HCT116 (cell line): ENCODE measurements around the gene ARHGAP35. TPM values are rescaled to one million over a fixed set of nuclear protein-coding genes. Genes with fewer than 3 reads are reported as not detected.

ENCODE experiments used
- ATAC-seq: fragments of 200-7000 bp; cut with Tn5 transposase; 2 replicates; pipeline ENCODE4 v1.9.1; 2020; ENCODE audit warnings: mild to moderate bottlenecking, moderate library complexity
- BruUV-seq: library from RNA; stranded (reverse); fragments of 400-500 nt; replicated peaks from 2 replicates; lab custom pipeline; 2021; lab: Mats Ljungman, UMichigan
- CTCF ChIA-PET: fragments of 300-600 bp; sonication (Branson Sonifier 250); formaldehyde crosslinking; loops from one replicate; lab custom pipeline; 2021; ENCODE audit warnings: antibody characterized with exemption; lab: Charles Lee
- POLR2A ChIA-PET: fragments of 300-600, 350-600 bp; sonication (Branson Sonifier 250); formaldehyde crosslinking; loops from one replicate; lab custom pipeline; 2021; ENCODE audit warnings: antibody characterized with exemption; lab: Charles Lee
- RAD21 ChIA-PET, 2 experiments: fragments of 300-600 bp; sonication (Branson Sonifier 250); formaldehyde crosslinking; loops; one replicate each; lab custom pipeline; 2023; ENCODE audit warnings: low total read pairs in 2 of 2; ENCODE audit not compliant: uncharacterized antibody in 2 of 2, unreplicated experiment in 2 of 2, low non-redundant PET in 1 of 2; lab: Charles Lee
- DNase-seq: peaks from one replicate; pipeline ENCODE4 v3.0.0-alpha.2; 2010; ENCODE audit warnings: low read depth, low spot score
- H2AFZ ChIP-seq: fragments of 200-600 bp; shearing (Covaris generic), sonication (generic); 2 replicates; pipeline ENCODE4 v1.6.1; 2017; ENCODE audit warnings: low read depth, mixed run types, mixed read lengths, antibody characterized with exemption, low read length; ENCODE audit not compliant: poor library complexity, severe bottlenecking
- H3K27ac ChIP-seq: 2 replicates; pipeline ENCODE4 v1.5.1; 2012; ENCODE audit warnings: low read depth, low read length
- H3K27me3 ChIP-seq: fragments of 200-600 bp; sonication (generic); 2 replicates; pipeline ENCODE4 v1.6.1; 2016; ENCODE audit warnings: mixed run types, low read length, mixed read lengths; ENCODE audit not compliant: insufficient read depth
- H3K36me3 ChIP-seq, 2 experiments: fragments of 200-500 bp in 1 of 2; fragments of 200-600 bp in 1 of 2; sonication (Bioruptor generic) in 1 of 2; sonication (generic) in 1 of 2; 2 replicates each; pipeline versions ENCODE4 v1.5.1 to v1.6.1; 2014 to 2016; ENCODE audit warnings: low read length in 2 of 2, inconsistent platforms in 1 of 2, mixed read lengths in 1 of 2, mixed run types in 1 of 2; ENCODE audit not compliant: insufficient read depth in 2 of 2, control insufficient read depth in 1 of 2
- H3K4me1 ChIP-seq, 2 experiments: fragments of 200-600 bp in 1 of 2; sonication (generic) in 1 of 2; 2 replicates each; pipeline versions ENCODE4 v1.5.1 to v1.6.1; 2012 to 2017; ENCODE audit warnings: low read length in 2 of 2, inconsistent platforms in 1 of 2, mild to moderate bottlenecking in 1 of 2, mixed read lengths in 1 of 2, mixed run types in 1 of 2, moderate library complexity in 1 of 2; ENCODE audit not compliant: insufficient read depth in 2 of 2, control insufficient read depth in 1 of 2
- H3K4me2 ChIP-seq: fragments of 200-600 bp; sonication (generic); 2 replicates; pipeline ENCODE4 v1.6.1; 2017; ENCODE audit warnings: mixed run types, low read length, mixed read lengths
- H3K4me3 ChIP-seq, 2 experiments: fragments of 200-600 bp in 1 of 2; sonication (generic) in 1 of 2; replicated peaks in 1 of 2; 2 replicates each; pipeline ENCODE4 v1.5.1; 2011 to 2016; ENCODE audit warnings: low read length in 2 of 2, control low read depth in 1 of 2, low read depth in 1 of 2, mild to moderate bottlenecking in 1 of 2, mixed read lengths in 1 of 2, mixed run types in 1 of 2
- H3K79me2 ChIP-seq: fragments of 200-600 bp; sonication (generic); 2 replicates; pipeline ENCODE4 v1.6.1; 2017; ENCODE audit warnings: mild to moderate bottlenecking, mixed run types, low read length, moderate library complexity, mixed read lengths; ENCODE audit not compliant: insufficient read depth
- H3K9ac ChIP-seq: fragments of 200-600 bp; sonication (generic); 2 replicates; pipeline ENCODE4 v1.6.1; 2016; ENCODE audit warnings: low read length, mixed read lengths
- H3K9me2 ChIP-seq: fragments of 200-600 bp; sonication (generic), shearing (Covaris generic); 2 replicates; pipeline ENCODE4 v1.6.1; 2017; ENCODE audit warnings: mixed run types, mild to moderate bottlenecking, moderate library complexity; ENCODE audit not compliant: insufficient read depth
- H3K9me3 ChIP-seq, 2 experiments: fragments of 200-500 bp in 1 of 2; fragments of 200-600 bp in 1 of 2; sonication (Bioruptor generic) in 1 of 2; sonication (generic) in 1 of 2; 2 replicates each; pipeline ENCODE4 v1.6.1; 2014 to 2017; ENCODE audit warnings: low read length in 2 of 2, mixed read lengths in 2 of 2, inconsistent platforms in 1 of 2, low read depth in 1 of 2, mild to moderate bottlenecking in 1 of 2, mixed run types in 1 of 2, moderate library complexity in 1 of 2; ENCODE audit not compliant: control insufficient read depth in 1 of 2, insufficient read depth in 1 of 2
- H4K20me1 ChIP-seq: fragments of 200-600 bp; sonication (generic), shearing (Covaris generic); 2 replicates; pipeline ENCODE4 v1.6.1; 2017; ENCODE audit warnings: mixed run types, mild to moderate bottlenecking, moderate library complexity; ENCODE audit not compliant: insufficient read depth
- CEBPB ChIP-seq: IDR thresholded peaks from 2 replicates; pipeline ENCODE4 v1.6.1; 2012; ENCODE audit warnings: low read depth
- EGR1 ChIP-seq: IDR thresholded peaks from 2 replicates; pipeline ENCODE4 v1.6.1; 2012; ENCODE audit warnings: low read depth
- EZH2 ChIP-seq: fragments of 200-600 bp; sonication (generic); IDR thresholded peaks from 2 replicates; pipeline ENCODE4 v1.6.1; 2017; ENCODE audit warnings: antibody characterized with exemption, mixed run types
- FOSL1 ChIP-seq: IDR thresholded peaks from 2 replicates; pipeline ENCODE4 v1.6.1; 2012; ENCODE audit warnings: low read depth
- RAD21 ChIP-seq: IDR thresholded peaks from 2 replicates; pipeline ENCODE4 v1.6.1; 2012; ENCODE audit warnings: low read depth, mild to moderate bottlenecking
- SRF ChIP-seq: IDR thresholded peaks from 2 replicates; pipeline ENCODE4 v1.6.1; 2012; ENCODE audit warnings: low read depth
- TCF7L2 ChIP-seq: IDR thresholded peaks from 2 replicates; pipeline ENCODE4 v1.7.0; 2011; ENCODE audit warnings: borderline replicate concordance, inconsistent platforms; ENCODE audit not compliant: insufficient read depth, insufficient read length; ENCODE audit errors: extremely low read depth
- intact Hi-C: fragments of 100-400 bp; cut with micrococcal nuclease; formaldehyde crosslinking; loops from 2 replicates; pipeline ENCODE4 v1.10.0; 2022
- total RNA-seq: library from RNA; stranded (reverse); gene quantifications from one replicate; pipeline ENCODE4 v1.2.1, GENCODE V29; 2021; ENCODE audit not compliant: unreplicated experiment
- TF ChIP-seq, protein P1 (sequence below), 3 experiments: fragments of 200-600 bp in 1 of 3; sonication (generic) in 1 of 3; IDR thresholded peaks in 2 of 3; conservative IDR thresholded peaks in 1 of 3; 2 replicates each; pipeline ENCODE4 v1.5.1; 2012 to 2017; ENCODE audit warnings: low read depth in 2 of 3, low read length in 2 of 3, antibody characterized with exemption in 1 of 3, borderline replicate concordance in 1 of 3, control low read depth in 1 of 3, mild to moderate bottlenecking in 1 of 3, mixed read lengths in 1 of 3, mixed run types in 1 of 3, moderate library complexity in 1 of 3; ENCODE audit not compliant: insufficient read depth in 1 of 3
- TF ChIP-seq, protein P2 (sequence below): IDR thresholded peaks from 2 replicates; pipeline ENCODE4 v1.6.1; 2011; ENCODE audit warnings: mild to moderate bottlenecking, low read length, moderate library complexity; ENCODE audit not compliant: insufficient replicate concordance; ENCODE audit errors: extremely low read depth

ARHGAP35 gene
- total RNA-seq, 1 experiment from 2014 or later: 47.6 TPM

DNA sequence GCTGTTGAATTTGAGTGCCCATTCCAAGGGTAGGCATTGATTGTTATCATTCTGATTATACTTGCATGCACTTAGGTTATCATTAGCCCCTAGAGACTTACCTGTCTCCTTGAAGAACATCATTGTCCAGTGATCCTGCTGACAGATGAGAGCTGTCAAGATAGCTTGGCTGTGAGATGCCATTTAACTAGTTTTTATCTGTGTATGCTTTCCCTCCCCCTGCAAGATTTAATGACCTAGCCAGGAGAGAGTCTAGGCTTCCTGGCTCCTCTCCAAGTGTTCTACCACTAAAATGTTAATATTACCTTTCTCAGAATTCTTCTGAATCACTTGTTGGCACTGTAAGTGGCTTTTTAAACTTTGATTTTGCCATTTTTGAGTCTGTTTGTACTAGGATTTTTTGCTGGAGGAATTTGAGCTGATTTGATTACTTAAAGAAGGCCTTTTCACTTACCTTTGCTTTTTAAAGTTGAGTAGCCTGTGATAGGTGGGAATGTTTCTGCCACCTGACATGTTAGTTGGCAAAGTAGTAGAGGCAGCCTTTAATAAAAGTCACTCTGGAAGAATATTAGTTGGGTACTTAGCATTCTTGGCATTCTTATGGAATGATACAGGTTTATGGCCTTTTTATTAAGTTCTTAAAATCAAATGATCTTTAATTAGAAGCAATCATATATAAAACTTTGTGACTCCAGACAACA, 41.1 kb downstream of the ARHGAP35 start:
- BruUV-seq: no TSS peak
- peak overlapping the region; percentile 77 for H3K4me2 ChIP-seq
- peak overlapping the region; percentile 51 for H3K9ac ChIP-seq
- ATAC-seq (peak; percentile 74), DNase-seq (no peak)
- POLR2A ChIA-PET: interaction anchor here (0.5 kb wide), 1 partner anchor 121 kb away, joined by 5 read pairs; no protein-coding TSS in a partner anchor
- no peak overlapping the region for H2AFZ ChIP-seq
- peak overlapping the region; percentile 77 for H3K27ac ChIP-seq
- no peaks in the 10 kb centered on the region for H3K9me3 ChIP-seq
- H3K4me3 ChIP-seq: peak overlapping the region in 1 of 2 experiments; percentile 41; a peak in 2 of 4 replicates
- no peaks in the 10 kb centered on the region for H3K9me2 ChIP-seq
- H4K20me1 ChIP-seq: peaks cover 5% of the 10 kb centered on the region; the same call in 1 of the 2 replicates
- CTCF ChIA-PET: no interaction called here
- TF ChIP-seq CEBPB (0 out of 2 replicates have a peak, but pooled peaks have one; percentile 27), FOSL1 (0 out of 2 replicates have a peak, but pooled peaks have one; percentile 40)
- TF ChIP-seq, protein P1, sequence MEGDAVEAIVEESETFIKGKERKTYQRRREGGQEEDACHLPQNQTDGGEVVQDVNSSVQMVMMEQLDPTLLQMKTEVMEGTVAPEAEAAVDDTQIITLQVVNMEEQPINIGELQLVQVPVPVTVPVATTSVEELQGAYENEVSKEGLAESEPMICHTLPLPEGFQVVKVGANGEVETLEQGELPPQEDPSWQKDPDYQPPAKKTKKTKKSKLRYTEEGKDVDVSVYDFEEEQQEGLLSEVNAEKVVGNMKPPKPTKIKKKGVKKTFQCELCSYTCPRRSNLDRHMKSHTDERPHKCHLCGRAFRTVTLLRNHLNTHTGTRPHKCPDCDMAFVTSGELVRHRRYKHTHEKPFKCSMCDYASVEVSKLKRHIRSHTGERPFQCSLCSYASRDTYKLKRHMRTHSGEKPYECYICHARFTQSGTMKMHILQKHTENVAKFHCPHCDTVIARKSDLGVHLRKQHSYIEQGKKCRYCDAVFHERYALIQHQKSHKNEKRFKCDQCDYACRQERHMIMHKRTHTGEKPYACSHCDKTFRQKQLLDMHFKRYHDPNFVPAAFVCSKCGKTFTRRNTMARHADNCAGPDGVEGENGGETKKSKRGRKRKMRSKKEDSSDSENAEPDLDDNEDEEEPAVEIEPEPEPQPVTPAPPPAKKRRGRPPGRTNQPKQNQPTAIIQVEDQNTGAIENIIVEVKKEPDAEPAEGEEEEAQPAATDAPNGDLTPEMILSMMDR (IDR thresholded peaks at IDR 0.05 in 2 of 3, conservative IDR thresholded peaks at IDR 0.05 in 1 of 3; ENCODE audit: borderline replicate concordance in 1 of 3, insufficient read depth in 1 of 3, low read depth in 2 of 3, low read length in 2 of 3): no peak
- no peaks in the 10 kb centered on the region for H3K36me3 ChIP-seq
- H3K79me2 ChIP-seq: peaks cover 89% of the 10 kb centered on the region
- no peaks in the 10 kb centered on the region for H3K27me3 ChIP-seq
- H3K4me1 ChIP-seq: peaks cover 51 to 69% of the 10 kb centered on the region in 2 experiments
- RAD21 ChIA-PET: interaction anchor here in 1 of 2 experiments (0.6 kb wide), 1 partner anchor 38 kb away, joined by 4 read pairs; no protein-coding TSS in a partner anchor
- intact Hi-C loops: no loop called here

DNA sequence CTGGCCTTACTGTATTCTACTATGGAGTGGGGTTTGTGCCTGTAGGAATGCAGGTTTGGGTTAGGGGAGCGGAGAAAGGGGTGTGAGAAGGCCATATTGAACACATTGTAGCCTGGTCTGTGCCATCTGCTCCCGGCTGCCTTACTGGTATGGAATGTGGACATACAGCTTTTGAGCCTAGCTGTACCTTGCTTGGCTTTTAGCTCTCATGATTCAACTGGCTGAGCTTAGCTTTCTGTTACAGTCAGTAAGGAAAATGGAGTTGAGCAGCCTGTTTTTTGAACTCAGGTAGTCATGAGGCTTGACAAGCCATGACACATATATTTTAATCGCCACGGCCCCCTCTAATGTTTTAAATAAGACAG, 41.6 kb downstream of the ARHGAP35 start:
- intact Hi-C loops: no loop called here
- ChIA-PET RAD21 (interaction anchor here in 1 of 2 experiments (0.6 kb wide), 1 partner anchor 433 kb away, joined by 3 read pairs; no protein-coding TSS in a partner anchor), CTCF (interaction anchor here (0.6 kb wide), 1 partner anchor 229 kb away, joined by 3 read pairs; no protein-coding TSS in a partner anchor), POLR2A (no interaction called here)
- no peaks in the 10 kb centered on the region for H3K27me3 ChIP-seq
- peaks cover 5% of the 10 kb centered on the region; the same call in 1 of the 2 replicates for H4K20me1 ChIP-seq
- no peaks in the 10 kb centered on the region for H3K36me3 ChIP-seq
- H3K4me3 ChIP-seq: peak overlapping the region in 1 of 2 experiments; percentile 41; a peak in 2 of 4 replicates
- no peaks in the 10 kb centered on the region for H3K9me2 ChIP-seq
- H3K4me2 ChIP-seq: peak overlapping the region; percentile 77
- peaks cover 83% of the 10 kb centered on the region for H3K79me2 ChIP-seq
- no TSS peak for BruUV-seq
- H3K9me3 ChIP-seq: no peaks in the 10 kb centered on the region
- ATAC-seq (peak; percentile 92), DNase-seq (peak; percentile 71)
- H3K4me1 ChIP-seq: peaks cover 51 to 69% of the 10 kb centered on the region in 2 experiments
- peak overlapping the region; percentile 51 for H3K9ac ChIP-seq
- H2AFZ ChIP-seq: no peak overlapping the region
- H3K27ac ChIP-seq: peak overlapping the region; percentile 77; the same call in 1 of the 2 replicates
- no peak for TF ChIP-seq RAD21
- TF ChIP-seq EZH2: no peak
- TF ChIP-seq, protein P1 (IDR thresholded peaks at IDR 0.05 in 2 of 3, conservative IDR thresholded peaks at IDR 0.05 in 1 of 3; ENCODE audit: borderline replicate concordance in 1 of 3, insufficient read depth in 1 of 3, low read depth in 2 of 3, low read length in 2 of 3): no peak
- TF ChIP-seq, protein P2, sequence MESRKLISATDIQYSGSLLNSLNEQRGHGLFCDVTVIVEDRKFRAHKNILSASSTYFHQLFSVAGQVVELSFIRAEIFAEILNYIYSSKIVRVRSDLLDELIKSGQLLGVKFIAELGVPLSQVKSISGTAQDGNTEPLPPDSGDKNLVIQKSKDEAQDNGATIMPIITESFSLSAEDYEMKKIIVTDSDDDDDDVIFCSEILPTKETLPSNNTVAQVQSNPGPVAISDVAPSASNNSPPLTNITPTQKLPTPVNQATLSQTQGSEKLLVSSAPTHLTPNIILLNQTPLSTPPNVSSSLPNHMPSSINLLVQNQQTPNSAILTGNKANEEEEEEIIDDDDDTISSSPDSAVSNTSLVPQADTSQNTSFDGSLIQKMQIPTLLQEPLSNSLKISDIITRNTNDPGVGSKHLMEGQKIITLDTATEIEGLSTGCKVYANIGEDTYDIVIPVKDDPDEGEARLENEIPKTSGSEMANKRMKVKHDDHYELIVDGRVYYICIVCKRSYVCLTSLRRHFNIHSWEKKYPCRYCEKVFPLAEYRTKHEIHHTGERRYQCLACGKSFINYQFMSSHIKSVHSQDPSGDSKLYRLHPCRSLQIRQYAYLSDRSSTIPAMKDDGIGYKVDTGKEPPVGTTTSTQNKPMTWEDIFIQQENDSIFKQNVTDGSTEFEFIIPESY: no peak
- peak; percentile 40; the same call in 1 of the 2 replicates for TF ChIP-seq FOSL1
- TF ChIP-seq TCF7L2: no peak
- TF ChIP-seq EGR1: no peak
- TF ChIP-seq CEBPB: no peak
- 0 out of 2 replicates have a peak, but pooled peaks have one; percentile 25 for TF ChIP-seq SRF
